ENCODE measurements around the gene SCLY.

The SCLY gene

DNA sequence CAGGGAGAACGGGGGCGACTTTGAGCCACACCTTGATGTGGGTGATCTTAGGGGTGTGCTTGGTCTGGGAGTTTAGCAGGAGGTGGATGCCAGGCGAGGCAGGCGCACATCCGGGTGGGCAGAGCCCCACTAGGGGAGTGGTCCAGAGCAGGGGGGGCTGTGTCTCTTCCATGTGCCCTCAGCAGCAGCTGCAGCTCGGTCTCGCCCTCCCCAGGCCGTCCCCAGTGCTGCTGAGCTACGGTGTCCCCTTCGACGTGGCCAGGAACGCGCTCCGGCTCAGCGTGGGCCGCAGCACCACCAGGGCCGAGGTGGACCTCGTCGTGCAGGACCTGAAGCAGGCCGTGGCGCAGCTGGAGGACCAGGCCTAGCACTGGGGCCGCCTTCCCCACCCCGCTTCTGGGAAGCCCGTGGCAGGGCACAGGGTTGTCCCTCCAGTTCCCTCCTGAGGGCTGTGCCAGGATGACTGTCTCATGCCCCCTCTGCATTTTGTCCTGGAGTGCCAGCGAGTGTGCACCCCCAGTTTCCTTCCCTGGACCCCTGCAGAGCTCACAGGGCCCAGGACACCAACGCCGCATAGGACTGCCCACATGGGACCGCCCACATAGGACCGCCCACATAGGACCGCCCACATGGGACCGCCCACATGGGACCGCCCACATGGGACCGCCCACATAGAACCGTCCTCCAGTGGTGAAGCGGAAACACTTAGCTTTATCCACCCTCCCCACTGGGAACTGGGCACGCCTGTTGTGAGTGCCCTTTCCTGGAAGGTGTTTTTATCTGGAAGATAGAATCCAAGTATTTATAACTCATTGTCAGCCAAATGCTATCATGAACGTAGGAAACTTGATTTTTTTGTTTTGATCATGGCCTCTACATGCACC, 37.4 kb downstream of the SCLY start:
- peak; percentile 83 for DNase-seq (ENCODE audit: low spot score)

DNA sequence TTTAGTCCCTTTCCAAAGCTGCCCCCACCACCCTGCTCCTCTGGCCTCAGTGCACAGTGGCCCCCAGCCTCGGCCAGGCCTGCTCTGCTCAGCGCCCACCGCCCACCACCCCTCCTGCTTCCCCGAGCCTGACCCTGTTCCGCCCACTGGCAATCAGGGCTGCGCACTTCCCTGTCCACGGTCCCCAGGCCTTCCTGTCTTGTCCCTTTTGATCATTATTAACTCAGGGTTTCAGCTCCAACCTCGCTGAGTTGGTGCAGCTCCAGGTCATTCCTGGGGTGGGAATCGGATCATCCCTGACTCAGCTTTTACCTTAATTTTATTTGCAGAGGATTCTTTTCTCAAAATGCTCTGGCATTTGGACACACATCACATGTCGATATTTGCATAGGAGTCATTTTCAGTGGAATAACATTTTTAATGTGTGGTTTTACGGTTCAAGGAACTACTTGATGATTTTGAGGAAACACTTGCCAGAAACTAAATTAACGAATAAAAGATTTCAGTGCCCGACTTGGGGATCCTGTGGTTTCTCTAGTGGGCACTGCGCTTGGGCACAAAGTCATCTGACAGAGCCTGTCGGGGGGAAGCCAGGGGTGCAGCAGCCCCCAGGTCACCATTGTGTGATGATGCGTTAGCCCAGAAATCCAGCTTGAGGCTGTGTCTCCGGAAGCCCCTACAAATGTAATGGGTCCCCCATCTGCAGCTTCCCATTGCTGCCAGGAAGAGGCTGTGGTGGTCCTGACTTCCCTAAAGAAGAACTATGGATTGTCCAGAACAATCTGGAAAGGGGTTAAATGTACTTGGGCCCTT, 38.3 kb downstream of the SCLY start:
- DNase-seq (ENCODE audit: low spot score): peak; percentile 88

DNA sequence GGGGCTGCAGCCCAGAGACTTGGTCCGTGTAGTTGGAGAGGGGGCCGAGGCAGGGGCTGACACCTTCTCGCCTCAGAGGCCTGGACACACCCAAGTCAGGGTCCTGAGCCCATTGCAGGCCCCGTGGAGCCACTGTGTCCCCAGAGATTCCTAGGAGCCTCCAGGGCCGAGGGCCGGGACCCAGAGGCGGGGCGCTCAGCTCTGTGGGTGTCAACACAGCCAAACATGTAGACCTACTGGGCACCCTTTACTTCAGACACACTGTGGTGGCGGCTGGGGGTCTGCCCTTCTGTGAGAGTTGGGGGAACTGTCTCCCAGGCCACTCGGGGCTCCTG, 38.9 kb downstream of the SCLY start:
- DNase-seq (ENCODE audit: low spot score): no peak

DNA sequence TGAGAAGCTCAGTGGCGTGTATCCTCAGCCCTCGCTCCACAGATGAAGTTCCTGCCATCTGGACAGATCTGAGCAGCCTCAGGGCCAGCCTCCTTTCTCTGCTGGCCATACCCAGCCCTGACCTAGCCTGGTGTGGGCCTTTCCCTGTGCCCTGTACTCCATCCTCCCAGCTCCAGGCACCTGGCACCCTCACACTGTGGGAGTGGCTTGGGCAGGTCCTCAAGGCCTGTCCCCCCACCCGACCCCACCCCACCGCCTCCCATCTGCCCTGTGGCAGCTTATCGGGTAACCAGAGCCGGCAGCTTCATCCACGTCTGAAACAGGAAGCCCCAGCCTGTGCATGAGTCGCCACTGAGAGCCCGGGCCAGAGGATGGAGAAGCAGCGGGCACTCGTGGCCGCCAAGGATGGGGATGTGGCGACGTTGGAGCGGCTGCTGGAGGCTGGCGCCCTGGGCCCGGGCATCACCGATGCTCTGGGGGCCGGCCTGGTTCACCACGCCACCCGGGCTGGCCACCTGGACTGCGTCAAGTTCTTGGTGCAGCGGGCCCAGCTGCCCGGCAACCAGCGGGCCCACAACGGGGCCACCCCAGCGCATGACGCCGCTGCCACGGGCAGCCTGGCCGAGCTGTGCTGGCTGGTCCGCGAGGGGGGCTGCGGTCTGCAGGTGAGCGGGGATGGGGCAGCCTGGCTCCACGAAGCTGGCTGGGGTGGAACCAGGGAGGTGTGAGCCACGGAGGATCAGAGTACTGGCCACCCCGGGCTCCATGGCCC, 39.4 kb downstream of the SCLY start, which contains the start of gene ESPNL:
TSS of gene ESPNL (plus strand) at position 292 of the 772 bp plus-strand sequence. CDS start at position 372, 80 bp downstream.
- peak; percentile 35 for DNase-seq (ENCODE audit: low spot score)

DNA sequence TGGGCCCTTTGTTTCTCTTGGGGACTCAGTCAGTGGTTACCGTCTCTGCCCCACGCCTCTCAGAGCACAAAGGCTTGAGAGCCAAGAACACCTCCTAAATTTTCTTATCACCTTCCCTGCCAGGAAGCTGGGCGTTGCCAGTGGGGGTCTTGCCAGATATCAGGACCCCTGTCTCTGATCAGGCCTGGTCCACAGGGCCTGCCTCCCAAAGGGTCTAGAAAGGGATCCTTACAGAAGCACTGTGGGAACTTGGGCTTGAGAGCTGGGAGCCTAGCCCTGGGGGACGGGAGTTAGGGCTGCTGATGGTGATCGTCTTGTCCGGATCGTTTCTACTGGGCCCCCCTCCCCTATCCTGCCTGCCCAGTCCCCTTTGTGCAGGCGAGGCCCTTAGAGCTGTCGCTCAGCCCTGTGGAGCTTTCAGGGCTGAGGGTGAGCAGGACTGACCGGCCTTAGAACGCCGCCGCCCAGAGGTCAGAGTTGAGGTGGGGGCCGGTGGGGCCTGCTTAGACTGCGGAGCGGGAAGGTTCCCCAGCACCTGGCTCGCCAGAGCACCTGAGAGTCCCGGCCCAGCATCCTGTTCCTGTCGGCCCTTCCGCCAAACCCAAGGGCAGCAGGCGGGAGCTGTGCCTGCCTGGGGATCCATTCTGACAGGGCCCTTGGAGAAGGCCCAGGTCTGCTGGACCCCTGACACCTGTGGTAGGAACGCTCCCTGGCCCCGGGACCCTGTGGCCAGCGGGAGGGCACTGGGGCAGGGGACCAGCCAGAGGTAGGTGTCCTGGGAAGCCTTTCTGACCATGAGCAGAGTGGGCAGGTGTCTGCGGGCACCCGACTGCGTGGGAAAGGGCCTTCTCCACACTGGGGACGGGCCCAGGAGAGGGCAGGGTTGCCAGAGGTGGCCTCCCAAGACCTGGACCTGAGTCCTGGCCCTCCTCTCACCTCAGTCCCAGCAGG, 40.3 kb downstream of the SCLY start:
- no peak for DNase-seq (ENCODE audit: low spot score)

DNA sequence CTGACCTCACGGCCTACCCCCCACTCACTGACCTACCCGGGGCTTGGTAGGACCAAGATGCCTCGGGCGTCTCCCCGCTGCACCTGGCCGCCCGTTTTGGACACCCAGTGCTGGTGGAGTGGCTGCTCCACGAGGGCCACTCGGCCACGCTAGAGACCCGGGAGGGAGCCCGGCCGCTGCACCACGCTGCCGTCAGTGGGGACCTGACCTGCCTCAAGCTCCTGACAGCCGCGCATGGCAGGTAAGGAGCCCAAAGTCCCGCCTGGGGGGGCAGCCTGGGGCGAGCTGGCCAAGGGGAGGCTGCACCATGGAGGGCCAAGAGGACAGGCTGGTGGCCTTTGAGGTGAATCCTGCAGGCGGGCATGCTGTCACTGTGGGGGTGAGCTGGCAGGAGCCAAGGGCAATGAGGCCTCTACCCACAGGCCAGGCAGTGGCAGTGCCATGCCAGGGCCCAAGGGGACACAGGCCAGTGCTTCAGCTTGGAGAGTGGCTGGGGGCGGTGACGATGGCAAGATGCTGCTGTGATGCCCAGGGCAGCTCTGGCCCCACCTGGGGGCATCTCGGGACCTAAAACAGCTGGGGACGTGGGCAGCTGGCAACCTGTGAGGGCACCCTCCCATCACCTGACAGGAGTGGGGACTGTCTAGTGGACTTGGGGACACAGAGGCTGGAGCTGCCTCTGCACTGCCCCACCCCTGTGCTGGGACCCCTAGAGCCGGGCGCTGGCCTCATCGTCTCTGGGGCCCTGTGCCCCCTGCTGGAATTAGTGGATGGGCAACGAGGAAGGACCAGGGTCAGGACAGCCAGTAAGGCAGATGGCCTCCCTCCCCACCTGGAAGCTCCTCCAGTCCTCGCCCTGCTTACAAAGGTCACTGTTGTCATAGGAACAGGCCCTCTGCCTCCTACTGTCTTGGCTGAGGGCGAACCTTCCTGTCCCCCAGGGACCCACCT, 41.4 kb downstream of the SCLY start:
- no peak for DNase-seq (ENCODE audit: low spot score)

DNA sequence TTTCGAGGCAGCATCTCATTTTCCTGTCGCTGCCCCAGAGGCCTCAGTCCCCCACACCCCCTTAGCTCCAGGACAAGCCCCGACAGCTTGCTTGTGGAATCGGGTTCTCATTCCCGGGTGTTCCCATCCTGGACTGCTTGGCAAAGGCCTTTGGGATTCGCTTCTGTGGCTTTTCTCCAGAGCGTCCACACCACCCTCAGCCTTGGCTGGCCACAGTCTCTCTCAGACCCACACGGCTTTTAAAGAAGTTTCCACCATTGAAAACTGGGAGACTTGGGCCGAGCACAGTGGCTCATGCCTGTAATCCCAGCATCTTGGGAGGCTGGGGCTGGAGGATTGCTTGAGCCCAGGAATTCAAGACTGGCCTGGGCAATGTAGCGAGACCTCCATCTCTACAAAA, 42.1 kb downstream of the SCLY start:
- no peak for DNase-seq (ENCODE audit: low spot score)

DNA sequence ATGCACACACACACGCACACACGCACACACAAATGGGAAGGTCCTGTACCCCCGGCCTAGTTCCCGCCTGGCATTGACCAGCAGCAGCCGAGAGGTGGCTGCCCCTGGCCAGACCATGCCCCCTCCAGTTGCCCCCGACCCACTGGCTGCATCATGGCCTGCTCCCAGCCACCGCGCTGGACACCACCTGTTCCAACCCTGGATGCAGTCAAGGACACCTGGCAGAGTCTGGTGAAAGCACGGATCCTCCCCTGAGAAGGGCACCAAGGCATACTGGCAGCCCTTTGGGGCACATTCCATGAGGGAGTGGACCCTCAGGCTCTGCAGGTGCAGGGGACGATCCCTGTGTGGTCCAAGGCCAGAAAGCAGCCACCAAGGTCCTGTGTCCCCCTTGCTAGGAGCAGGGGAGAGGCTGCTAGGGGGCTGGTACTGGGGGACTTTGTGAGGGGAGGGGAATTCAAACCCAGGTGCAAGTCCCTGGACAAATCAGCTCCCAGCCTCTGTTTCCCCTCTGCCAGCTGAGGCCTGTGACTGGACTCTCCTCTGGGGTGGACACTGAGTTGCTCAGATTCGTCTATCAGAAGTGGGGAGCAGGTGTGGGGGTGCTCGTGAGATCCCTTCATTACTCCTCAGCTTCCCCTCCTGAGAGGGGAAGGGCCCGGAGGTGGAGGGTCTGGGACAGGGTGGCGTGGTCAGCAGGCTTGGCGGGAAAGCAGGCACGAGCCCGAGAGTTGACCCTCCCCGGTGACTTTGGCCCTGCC, 42.8 kb downstream of the SCLY start:
- DNase-seq (ENCODE audit: low spot score): no peak

DNA sequence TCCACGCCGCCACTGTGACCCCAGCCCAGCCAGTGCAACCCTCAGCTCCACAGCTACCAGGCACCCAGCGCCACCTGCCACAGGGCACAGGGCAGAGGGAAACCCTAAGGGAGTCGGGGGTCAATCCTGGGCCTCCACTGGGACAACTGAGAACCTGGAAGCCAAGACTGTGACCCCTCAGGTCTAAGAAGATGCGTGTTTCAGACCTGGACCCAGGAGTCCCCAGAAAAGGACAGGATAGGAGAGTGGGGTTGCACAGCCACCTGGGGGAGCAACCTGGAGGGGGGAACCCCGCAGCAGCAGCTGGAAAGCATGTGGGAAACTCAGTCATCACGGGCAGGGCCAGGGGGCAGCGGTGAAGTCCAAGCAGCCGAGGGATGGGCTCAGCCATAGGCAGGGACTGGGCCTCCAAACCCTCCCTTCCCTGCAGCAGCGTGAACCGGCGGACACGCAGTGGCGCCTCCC, 43.5 kb downstream of the SCLY start:
- DNase-seq (ENCODE audit: low spot score): no peak

DNA sequence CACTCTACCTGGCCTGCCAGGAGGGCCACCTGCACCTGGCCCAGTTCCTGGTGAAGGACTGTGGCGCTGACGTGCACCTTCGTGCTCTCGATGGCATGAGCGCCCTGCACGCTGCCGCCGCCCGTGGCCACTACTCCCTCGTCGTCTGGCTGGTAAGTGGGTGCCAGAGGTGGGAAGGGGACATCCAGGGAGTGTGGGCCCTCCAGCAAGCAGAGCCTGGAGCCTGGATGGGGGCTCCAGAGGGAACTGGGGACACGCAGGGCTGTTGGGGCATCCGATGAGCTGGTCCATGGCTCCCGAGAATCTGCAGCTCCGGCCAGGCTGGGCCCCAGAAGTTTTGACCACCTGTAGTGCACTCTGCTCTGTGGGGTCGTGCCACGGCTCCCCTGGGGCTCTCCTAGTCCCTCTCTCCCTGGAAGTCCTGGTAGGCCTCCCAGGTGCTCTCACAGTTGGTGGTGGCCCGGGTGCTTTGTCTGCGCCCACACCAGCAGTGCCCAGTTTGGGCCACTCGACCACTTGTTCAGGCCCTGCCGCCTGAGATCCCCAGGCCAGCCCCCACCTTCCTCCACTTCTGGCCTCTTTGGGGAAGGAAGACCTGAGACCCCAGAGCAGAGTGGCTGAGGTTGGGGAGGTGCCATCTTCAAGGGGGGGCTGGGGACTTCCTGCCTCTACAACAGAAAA, 44.0 kb downstream of the SCLY start:
- DNase-seq (ENCODE audit: low spot score): no peak

DNA sequence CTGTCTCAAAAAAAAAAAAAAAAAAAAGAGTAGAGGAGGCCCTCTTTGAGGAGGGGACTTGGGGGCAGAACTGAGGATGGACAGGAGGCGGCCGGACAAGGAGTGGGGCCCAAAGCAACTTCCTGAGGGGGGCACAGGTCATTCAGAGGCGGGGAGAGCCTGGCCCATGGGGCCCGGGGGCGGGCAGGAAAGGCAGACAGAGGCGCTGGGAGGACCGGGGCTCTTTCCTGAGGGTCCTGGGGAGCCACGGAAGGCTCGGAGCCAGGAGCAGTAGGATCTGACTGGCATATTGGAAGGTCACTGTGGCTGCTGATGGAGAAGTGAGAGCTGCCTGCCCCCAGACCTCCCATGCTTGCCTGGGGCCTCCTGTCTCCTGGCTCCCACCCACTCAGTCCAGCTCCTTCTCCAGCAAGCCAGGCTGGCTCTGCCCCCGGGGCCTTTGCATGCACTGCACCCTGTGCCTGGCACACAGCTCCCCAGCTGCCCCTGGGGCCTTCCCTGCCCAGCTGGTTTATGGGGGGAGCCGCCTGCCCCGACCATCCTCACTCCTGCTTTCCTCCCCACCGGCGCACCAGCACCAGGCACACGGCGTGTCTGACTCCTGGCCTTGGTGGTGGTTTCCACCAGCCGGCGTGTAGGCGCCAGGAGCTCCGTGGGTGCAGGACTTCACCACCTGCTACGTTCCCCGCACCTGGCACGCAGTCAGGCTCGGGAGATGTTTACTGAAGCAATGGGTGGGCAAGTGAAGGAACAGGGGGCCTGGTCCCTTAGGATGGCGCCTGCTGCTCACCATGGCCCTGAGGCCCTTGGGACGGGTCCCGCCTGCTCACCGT, 44.9 kb downstream of the SCLY start:
- DNase-seq (ENCODE audit: low spot score): no peak

DNA sequence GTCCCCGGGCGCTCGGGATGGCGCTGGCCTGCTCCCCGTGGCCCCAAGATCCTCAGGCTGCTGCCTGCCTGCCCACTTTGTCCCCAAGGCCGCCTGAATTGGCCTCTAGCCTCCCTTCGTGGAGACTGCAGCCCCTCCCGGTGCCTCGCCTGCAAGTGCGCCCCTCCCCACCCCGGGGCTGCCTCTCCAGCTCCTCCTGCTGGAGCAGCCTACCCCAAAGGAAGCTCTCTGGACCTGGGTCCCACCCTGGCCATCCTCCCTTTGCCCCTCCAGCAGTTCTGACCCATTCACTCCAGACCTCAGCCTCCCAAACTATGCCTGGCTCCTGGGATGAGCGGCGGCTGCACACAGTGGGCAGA, 45.5 kb downstream of the SCLY start:
- DNase-seq (ENCODE audit: low spot score): no peak

DNA sequence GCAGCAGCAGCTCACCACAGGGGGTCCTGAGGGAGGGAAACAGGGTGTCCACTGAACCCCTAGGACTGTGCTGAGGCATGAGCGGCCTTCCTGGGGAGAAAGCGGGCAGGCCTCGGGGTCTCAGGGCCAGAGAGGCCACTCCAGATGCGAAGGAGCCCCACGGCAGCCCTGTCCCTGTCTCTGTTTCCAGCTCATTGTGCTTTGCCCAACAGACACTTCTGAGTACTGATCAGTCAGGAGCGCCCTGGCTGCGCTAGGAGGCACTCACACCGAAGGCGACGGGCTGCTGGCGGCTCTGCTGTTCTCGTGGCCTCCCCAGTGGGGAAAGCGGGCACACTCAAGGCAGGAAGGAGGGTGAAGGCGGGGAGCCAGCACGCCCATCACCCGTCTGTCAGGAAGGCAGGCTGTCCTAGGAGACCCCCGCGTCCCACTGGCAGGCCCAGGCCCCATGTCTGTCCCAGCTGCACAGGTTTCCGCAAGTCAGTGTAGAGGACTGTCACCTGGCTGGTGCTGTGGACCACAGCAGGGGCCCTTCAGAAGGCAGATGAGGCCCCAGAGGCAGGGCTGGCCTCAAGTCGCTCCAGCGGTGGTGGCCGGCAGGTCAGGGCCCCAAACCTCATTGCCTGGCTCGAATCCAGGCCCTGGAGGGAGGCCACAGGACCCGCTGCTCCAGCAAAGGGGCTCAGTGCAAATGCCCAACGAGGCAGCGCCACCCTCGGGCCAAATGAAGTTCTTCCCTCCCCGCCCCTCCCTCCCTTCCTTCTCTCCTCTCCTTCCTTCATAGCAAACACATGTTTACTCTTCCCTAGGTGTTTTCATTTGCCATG, 46.1 kb downstream of the SCLY start:
- peak; percentile 32 for DNase-seq (ENCODE audit: low spot score)

DNA sequence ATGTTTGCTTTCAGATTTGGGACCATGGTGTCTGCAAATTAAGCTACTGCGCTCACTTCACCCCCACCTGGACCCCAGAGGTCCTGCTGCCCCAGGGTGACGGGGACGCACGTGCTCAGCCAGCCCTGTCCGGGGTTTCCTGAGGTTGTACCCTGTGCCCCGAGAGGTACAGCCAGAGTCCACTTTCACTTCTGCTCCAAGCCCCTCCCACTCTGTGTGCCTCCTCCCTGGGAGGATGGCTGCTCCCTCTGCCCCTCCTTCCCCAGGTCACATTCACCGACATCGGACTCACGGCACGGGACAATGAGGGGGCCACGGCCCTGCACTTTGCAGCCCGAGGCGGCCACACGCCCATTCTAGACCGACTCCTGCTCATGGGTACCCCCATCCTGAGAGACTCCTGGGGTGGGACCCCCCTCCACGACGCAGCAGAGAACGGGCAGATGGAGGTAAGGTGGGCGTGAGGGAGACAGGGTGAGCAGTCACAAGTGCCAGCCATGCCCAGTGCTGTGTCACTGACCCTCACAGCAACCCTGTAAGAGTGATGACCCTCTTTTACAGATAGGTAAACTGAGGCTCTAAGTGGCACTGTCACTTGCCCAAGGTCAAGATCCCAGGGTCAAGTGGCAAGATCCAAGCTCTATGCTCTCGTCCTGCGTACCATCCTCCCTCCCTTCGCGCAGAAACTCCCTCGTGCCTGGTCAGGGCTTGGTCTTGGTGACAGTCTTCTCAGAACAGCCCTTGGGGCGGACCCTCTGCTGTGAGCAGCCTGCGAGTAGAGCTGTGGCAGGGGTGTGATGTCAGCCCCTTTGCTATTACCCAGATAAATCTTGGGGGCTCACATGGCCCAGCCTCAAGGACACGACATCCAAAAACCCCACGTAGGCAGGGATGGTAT, 47.0 kb downstream of the SCLY start:
- peak; percentile 49 for DNase-seq (ENCODE audit: low spot score)

DNA sequence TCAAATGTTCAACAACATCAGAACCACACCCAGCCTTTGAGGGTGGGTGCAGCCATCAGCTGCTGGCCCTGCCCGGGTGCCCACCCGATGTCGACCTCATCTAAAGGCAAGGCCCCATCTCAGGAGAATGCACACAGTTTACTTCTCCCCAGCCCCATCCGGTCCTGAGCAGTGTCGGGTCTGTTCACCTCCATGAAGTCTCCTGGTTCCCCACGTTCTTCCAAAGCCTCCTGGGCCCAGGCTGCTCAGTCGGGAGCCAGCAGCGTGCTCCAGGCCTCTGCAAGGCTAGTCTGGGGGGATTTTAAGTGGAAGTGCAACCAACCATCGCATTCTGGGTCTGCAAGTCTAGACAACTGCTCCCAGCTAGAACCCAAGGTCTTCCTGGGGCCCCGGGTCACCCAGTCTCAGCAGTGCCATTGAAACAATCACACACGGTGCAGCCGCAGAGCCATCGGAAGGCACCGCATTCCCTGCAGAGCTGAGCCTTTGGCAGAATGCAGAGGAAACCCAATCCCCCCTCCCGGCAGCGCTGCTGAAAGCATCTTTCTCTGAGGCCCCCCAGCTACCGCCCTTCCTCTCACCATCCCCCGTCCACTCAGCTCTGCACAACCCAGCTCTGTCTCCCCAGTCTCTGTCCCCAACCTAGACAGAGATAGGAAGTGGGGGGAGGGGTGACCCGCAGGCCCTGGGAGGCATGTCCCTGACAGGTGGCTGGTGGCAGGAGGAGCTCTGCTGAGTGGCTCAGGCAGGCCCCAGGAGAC, 47.8 kb downstream of the SCLY start:
- DNase-seq (ENCODE audit: low spot score): no peak
